ENCODE data around the gene SOX12.

The SOX12 gene

DNA sequence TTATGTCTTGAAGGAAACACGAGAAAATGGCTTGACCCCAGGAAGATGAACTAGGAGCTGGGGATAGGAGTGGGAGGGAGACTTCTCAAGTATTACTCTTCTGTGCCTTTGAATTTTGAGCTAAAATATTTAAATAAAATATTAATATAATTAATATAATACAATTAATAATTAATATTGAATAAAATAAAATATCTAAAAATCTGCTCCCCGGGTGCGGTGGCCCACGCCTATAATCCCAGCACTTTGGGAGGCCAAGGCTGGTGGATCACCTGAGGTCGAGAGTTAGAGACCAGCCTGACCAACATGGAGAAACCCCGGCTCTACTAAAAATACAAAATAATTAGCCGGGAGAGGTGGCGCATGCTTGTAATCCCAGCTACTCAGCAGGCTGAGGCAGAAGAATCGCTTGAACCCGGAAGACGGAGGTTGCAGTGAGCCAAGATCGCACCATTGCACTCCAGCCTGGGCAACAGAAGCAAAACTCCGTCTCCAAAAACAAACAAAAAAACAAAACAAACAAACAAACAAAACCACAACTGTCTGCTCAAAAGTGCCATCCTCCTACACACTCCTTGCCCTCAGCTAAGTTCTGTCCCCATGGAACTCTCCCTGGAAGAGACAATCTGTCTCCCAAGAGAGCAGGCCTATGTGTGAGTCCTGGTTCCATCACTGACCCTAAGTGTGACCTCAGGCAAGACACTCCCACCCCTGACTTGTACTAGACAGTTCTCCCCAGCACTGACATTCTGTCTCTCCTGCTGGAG lies 41.5 kb downstream of the SOX12 start:
- TF ChIP-seq, protein P1, sequence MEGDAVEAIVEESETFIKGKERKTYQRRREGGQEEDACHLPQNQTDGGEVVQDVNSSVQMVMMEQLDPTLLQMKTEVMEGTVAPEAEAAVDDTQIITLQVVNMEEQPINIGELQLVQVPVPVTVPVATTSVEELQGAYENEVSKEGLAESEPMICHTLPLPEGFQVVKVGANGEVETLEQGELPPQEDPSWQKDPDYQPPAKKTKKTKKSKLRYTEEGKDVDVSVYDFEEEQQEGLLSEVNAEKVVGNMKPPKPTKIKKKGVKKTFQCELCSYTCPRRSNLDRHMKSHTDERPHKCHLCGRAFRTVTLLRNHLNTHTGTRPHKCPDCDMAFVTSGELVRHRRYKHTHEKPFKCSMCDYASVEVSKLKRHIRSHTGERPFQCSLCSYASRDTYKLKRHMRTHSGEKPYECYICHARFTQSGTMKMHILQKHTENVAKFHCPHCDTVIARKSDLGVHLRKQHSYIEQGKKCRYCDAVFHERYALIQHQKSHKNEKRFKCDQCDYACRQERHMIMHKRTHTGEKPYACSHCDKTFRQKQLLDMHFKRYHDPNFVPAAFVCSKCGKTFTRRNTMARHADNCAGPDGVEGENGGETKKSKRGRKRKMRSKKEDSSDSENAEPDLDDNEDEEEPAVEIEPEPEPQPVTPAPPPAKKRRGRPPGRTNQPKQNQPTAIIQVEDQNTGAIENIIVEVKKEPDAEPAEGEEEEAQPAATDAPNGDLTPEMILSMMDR (IDR thresholded peaks at IDR 0.05), result no peak
- Mint-ChIP-seq H3K4me3 (no peak overlapping the region), H3K9me3 (no peaks in the 10 kb centered on the region), H3K27me3 (ENCODE audit: low read depth, poor library complexity) (peaks cover 15% of the 10 kb centered on the region), H3K36me3 (ENCODE audit: low read depth) (no peaks in the 10 kb centered on the region), H3K27ac (peak overlapping the region; percentile 67), H3K4me1 (peaks cover 44% of the 10 kb centered on the region)
- DNase-seq, result no peak

DNA sequence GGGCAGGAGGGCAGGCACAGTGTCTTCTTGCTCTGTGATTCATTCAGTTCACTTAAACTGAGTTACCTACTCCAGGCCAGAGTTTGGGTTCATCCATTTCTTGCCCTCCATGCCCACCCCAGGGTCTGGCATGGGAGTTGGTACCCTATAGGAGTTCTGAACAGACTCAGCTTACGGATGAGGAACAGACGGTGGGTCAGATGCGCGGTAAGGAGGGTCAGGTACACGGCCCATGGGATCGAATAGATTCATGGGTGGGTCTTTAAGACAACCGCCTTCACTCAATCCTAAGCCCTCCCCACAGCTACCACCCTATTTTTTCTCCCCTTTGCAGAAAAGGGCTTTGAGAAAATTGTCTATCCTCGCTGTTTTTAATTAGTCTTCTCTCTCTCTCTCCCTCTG lies 42.1 kb downstream of the SOX12 start:
- peak overlapping the region; percentile 87 for H3K27ac Mint-ChIP-seq

DNA sequence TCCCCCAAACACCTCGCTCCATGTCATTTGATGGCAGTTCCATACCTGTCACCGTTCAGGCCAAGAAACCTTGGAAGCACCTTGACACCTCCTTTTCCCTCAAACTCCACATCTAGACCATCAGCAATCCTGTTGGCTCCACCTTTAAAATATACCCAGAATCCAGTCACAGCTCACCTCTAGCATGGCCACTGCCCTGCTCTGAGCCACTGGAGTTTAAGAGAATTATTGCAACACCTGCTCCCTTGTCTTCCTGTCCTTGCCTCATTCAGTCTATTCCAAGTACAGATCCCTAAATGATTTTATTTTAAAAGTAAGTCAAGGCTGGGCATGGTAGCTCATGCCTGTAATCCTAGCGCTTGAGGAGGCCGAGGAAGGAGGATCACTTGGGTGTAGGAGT lies 43.6 kb downstream of the SOX12 start:
- Mint-ChIP-seq H3K4me3 (no peak overlapping the region), H3K27me3 (ENCODE audit: low read depth, poor library complexity) (peaks cover 13% of the 10 kb centered on the region), H3K36me3 (ENCODE audit: low read depth) (no peaks in the 10 kb centered on the region), H3K4me1 (peaks cover 53% of the 10 kb centered on the region), H3K27ac (no peak overlapping the region), H3K9me3 (no peaks in the 10 kb centered on the region)
- DNase-seq, result no peak
- TF ChIP-seq, protein P1 (IDR thresholded peaks at IDR 0.05), result no peak

More for the DNA sequence above, 42.1 kb downstream of the SOX12 start:
- H3K9me3 Mint-ChIP-seq, result no peaks in the 10 kb centered on the region
- no peaks in the 10 kb centered on the region for H3K36me3 Mint-ChIP-seq (ENCODE audit: low read depth)
- peaks cover 47% of the 10 kb centered on the region for H3K4me1 Mint-ChIP-seq
- no peak for DNase-seq
- H3K4me3 Mint-ChIP-seq, result no peak overlapping the region
- TF ChIP-seq, protein P1 (IDR thresholded peaks at IDR 0.05), result no peak
- peaks cover 19% of the 10 kb centered on the region for H3K27me3 Mint-ChIP-seq (ENCODE audit: low read depth, poor library complexity)

DNA sequence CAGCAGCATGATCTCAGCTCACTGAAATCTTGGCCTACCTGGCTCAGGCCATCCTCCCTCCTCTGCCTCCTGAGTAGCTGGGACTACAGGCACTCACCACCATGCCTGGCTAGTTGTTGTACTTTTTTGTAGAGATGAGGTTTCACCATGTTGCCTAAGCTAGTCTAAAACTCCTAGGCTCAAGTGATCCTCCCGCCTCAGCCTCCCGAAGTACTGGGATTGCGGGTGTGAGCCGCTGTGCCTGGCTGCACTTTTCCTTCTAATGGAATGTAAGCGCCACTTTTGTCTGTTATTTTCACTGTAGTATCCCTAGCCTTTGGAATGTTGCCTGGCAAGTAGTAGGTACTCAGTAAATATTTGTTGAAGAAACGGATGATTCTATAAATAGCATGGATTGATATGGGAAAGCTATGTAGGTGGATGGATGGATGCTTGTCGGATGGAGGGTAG lies 44.8 kb downstream of the SOX12 start:
- no peaks in the 10 kb centered on the region for H3K36me3 Mint-ChIP-seq (ENCODE audit: low read depth)
- no peaks in the 10 kb centered on the region for H3K9me3 Mint-ChIP-seq
- H3K27me3 Mint-ChIP-seq (ENCODE audit: low read depth, poor library complexity), result peaks cover 13% of the 10 kb centered on the region
- no peak overlapping the region for H3K4me3 Mint-ChIP-seq
- no peak overlapping the region for H3K27ac Mint-ChIP-seq
- no peak for DNase-seq
- H3K4me1 Mint-ChIP-seq, result peaks cover 49% of the 10 kb centered on the region
- TF ChIP-seq, protein P1 (IDR thresholded peaks at IDR 0.05), result no peak

DNA sequence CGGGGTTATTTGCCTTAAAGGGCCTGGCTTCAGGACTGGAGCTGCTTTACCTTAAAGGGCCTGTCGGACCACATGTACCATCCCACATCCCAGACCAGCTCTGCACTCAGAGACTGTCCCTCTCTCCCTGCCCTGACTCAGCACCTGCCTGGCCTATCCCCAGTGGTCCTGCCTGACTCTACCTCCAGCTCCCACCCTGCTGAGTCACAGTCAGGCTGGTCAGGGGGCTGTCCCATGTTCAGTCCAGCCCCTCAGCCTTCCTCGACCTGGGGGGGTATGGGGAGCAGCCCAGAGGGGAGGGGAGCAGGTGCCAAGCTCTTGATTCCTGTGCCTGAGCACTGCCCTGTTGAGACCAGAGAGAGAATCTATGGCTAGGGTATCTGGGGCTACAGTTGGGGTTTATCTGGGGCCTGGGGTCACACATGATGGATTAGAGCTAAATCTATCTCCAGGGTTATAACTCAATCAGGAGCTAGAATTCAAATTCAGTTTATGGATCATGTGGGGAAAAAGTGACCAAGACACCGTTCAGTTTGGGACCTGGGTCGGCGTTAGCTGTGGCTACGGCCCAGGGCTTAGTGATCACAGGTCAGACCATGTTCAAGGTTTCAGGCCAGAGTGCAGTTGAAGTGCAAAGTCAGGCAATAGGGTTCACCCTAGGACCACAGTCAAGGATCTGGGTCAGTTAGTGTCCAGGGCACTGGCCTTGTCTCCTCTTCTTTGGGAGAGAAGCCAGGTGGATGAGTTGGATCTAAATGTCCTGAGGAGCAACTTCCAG lies 45.8 kb downstream of the SOX12 start:
- Mint-ChIP-seq H3K9me3 (no peaks in the 10 kb centered on the region), H3K36me3 (ENCODE audit: low read depth) (no peaks in the 10 kb centered on the region), H3K27ac (no peak overlapping the region), H3K4me1 (peaks cover 47% of the 10 kb centered on the region), H3K27me3 (ENCODE audit: low read depth, poor library complexity) (peaks cover 13% of the 10 kb centered on the region), H3K4me3 (no peak overlapping the region)
- TF ChIP-seq, protein P1 (IDR thresholded peaks at IDR 0.05), result no peak
- no peak for DNase-seq
